NCI-H2107 treated with DMSO at 0.1 percent for 48 hours (cell line): ENCODE results near the gene INTS1.

Experiments
- DNase-seq: peaks from one replicate; lab custom pipeline; 2025; ENCODE audit not compliant: unreplicated experiment; lab: John Stamatoyannopoulos, UW

The INTS1 gene

DNA sequence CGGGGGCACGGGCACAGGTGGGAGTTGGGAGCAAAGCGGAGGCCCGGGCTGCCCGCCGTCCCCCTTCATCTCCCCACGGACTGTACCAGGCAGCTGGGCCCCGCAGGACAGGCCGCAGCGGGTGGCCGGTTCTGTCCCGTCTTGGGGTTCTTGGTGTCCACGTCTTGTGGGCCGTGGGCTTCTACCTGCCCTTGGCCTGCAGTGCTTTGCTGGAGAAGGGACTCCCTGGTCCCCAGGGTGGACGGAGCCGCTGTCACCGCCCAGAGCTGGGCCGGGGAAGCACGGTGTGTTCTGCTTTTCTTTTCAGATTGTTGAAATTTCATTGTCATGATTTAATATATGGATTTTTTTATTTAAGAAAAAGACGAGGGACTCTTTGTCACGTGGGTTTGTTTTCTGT is 38.1 kb upstream of the INTS1 start:
- DNase-seq = no peak

DNA sequence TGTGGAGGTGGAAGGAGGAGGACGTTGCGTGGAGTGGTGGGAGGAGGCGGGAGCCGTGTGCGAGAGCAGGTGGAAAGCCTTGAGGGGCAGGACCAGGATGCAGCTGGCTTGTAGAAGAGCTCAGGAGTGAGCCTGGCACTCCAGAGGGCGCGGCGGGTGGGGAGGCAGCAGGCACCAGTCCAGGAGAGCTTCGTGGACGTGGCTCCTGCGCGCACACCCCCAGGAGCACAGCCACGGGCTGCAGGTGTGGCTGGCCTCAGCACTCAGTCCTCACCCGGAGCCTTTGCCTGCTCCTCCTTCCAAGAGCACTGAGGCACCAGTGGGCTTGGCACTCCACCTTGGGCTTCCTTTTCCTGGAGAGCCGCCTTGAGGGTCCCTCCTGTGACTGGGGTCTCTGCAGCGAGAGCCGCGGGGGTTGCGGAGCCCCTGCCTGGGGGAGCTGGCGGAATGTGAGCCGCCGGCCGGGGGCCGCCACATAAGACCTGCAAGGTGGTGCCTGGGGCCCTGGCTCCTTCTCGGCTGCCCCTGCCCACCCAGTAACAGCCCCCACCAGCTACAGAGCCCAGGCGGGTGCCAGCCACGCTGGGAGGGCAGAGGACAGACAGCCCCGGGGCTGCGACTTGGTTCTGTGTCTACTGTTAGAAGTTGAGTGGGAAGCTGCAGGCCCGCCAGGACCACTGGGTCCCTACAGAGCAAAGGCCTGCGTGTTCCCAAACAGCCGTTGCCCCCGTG is 37.4 kb upstream of the INTS1 start:
- no peak for DNase-seq

DNA sequence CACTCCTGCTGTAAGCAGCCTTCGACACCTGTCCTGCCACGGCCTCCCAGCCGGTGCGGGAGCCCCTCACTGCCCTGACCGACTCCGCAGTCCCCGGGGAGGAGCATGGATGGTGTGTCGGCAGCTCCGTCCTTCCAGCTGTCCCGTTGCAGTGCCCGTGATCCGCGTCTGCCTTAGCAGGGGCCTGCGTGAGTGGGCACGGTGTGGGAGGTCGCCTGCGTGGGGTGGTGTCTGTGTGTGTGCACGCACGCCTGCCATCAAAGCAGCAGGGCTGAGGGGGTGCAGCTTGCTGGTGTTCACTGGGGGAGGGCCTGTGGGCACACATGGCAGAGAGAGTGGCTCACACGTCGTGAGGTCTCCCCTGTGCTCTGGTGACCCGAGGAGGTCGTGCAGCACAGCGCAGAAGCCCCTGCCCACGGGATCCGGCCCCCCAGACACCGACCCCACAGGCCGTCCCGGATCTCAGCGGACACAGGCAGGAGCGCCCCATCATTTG is 36.6 kb upstream of the INTS1 start:
- no peak for DNase-seq

DNA sequence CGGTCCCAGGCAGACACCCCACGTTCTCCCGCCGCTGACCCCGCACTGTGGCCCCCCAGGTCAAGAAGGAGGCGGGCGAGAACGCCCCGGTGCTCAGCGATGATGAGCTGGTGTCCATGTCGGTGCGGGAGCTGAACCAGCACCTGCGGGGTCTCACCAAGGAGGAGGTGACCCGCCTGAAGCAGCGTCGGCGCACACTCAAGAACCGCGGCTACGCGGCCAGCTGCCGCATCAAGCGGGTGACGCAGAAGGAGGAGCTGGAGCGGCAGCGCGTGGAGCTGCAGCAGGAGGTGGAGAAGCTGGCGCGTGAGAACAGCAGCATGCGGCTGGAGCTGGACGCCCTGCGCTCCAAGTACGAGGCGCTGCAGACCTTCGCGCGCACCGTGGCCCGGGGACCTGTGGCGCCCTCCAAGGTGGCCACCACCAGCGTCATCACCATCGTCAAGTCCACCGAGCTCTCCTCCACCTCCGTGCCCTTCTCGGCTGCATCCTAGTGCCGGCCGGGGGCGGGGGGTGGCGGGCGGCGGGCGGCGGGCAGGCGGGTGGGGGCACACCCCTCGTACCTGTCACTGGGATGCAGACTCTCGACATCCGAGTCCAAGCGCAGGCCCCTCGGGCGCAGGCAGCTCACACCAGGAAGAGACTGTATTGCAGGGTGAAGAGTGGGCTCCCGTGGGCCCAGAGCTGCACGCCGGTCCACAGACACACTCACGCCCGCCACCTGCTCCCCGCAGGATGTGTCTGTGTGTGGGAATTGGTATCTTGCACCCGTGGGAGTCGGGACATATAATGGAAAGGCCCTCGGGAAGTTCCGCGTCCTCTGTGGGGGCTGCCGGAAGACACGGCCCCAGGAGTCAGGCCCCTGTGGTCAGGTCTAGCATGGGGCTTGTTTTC is 35.9 kb upstream of the INTS1 start:
- no peak for DNase-seq

DNA sequence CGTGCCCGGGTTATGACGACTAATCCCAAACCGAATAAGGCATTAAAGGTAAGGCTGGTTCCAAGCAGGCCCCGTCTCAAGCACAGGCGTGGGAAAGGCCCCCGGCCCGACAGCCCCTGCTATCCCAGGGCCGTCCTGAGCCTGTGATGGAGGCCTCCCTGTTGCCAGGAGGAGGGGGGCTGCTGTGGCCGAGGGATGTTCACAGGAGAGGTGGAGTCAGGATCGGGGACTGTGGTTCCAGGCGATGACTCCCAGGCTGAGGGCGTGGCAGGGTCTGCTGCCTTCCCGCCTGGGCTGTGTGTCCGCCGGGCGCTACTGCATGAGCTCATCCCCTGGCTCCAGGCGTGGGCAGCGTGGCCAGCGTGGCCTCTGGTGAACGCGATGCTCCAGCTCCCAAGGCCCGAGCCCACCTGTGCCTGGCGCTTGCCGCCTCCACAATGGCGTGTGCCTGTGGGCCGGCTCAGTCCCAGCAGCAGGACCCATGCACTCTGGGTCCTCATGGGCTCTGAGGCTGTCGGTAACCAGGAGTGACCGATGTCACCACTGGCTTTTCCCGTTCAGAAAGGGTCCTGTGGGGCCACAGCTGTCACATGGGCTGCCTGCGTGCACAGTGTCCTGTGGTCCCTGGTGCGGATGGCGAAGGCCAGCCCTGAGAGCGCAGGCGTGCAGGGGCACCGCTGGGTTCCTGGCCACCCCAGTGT is 35.1 kb upstream of the INTS1 start:
- DNase-seq = no peak

DNA sequence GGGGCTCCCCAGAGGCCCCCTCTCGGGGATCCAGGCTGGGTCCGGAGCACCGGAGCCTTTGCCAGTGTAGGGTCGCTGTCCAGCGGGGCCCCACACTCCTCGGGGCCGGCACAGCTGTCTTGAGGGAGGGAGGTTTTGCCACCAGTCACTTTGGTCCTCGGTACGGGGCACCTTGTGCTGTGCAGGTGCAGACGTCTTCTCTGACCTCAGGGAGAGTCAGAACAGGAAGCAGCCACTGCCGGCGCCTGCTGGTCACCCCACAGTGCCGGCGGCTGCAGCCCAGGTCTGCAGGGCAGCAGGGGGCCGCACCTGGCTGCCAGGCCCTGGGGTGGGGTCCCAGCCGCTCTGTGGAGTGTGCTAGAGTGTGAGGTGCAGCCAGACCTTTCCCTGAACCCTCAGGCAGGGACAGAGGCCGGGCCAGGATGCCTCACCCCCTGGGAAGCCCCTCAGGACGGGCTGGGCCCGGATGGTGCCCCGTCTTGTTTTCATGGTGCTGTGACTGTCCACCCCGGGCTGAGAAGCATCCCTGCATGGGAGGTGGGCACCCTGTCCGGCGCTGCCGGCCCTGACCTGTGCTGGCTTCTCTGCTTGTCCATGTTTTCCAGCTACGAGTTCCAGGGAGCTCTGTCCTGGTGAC is 34.5 kb upstream of the INTS1 start:
- DNase-seq = no peak

DNA sequence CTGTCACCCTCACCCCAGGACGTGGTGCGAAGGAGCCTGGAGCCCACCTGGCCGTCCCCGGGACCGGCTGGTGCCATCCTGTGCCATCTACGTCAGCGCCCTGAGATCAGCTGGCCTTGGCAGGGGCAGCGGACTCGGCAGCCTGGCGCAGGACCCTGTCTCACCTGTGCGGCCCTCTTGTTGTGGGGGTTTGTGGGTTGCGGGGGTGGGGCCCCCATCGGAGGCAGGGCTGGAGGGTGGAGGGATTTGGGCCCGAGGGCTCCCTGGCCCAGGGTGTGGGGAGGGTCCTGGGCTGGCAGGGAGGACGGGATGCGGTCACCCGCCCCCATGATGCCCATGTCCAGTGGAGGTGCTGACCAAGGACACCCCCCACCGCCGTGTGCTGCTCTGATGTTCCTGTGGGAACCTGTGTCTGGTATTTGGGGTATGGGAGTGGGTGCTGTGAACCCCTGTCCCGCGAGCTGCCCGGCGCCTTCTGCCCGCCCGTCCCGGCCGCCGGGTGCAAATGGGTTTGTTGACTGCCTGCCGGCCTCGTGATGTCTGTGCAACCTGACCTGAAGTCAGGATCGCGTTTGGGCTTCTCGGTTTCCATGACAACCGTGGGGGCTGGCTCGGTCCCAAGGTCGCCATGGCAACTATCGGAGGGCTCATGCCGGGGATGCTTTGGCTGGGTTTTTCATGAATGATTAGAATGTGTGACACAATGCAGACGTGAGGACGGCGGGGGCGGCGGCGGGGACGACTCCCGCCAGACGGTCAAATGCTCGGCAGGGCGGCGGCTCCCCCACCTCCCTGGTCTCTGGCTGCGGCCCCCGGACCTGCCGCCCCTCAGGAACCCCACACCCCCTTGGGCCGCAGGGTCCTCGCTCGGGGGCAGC is 33.6 kb upstream of the INTS1 start:
- no peak for DNase-seq

DNA sequence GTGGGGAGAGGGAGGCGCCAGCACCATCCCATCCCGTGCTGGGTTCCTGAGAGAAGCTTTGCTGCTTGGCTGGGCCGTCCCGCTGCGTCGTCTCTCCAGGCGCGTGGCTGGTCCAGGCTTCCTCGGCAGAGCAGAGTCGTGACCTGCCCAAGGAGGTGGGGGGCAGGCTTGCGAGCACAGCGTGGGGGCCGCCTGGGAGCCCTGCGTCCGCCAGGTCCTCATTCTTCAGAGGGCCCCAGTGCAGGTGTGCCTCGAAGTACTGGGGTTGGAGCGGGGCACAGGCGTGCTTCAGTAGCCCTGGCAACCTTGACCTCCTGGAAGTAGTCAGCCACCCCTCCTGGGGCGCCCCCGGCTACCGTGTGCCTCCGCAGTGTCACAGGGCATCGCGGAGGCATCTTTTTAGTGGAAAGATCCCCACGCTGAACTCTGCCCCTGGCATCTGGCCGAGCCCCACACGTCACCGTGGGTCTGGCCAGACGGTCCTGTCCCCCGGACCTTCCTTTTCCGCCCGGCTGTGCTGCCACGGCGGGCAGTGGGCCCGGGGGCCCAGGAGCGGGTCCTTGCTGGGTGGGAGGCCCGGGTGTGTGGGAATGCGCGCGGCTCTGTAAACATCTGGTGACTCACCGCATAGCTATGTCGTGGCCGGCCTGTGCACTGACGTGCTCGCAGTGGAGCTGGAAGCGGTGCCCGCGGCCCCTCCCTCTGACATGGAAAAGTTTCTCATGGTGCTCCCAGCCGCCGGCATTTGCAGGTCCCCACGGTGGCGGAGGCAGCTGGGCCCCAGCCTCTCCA is 32.8 kb upstream of the INTS1 start:
- no peak for DNase-seq

DNA sequence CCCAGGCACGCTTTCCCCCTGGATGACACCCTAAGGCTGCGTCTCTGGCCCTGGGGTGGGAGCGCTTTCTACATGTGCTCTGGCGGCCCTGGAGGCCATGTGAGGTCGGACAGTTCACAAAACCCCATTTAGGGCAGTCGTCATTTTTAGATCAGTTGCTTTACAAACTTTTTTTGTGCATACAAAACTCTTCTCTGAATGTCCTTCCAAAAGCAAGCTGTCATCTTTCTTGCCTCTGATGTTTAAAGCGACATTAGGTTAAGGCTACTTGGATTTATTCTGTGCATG is 32.2 kb upstream of the INTS1 start:
- no peak for DNase-seq

DNA sequence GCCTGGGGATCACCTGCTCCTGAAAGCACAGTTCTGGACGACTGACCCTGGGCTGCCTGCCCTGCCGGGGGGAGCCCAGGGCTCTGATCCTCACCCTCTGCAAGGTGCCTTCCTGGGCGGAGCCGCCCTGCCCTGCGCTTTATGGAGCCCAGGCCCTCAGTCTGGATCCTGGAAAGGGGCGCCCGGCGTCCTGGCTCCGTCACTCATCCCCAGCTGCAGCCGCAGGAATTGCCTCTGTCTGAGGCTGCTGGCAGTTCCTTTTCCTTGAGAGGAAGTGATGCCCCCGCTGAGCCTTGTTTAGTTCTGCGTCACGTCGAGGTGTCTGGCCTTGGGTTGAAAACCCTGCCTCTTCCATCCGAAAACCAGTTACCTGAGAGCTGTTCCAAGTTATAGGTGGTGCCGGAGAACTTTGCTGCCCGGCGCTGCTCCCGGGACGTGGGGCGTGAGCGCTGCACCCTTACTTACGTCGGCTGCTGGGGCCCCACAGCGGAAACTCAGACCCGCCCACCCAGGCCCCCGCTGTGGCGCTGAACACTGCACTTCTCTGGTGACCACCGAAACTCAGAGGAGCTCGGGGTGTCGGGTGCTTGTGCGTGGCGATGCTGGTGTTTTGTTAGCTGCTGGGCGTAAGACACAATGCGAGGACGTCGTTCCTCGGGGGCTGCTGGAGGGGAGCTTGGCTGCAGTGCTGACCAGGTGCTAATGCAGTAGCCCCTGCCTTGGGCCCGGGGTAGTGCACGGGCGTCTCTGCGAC is 31.7 kb upstream of the INTS1 start:
- DNase-seq = no peak

DNA sequence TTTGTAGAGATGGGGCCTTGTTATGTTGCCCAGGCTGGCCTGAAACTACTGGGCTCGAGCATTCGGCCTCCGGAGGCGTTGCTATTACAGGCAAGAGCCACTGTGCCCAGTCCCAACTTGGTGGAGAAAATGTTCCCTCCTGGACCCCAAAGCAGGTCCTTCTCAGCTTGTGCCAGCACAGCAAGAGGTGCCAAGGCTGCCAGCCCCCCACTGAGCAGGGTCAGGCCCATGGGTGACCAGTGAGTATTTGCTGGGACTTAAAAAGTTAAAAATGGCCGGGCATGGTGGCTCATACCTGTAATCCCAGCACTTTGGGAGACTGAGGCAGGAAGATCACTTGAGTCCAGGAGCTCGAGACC is 30.9 kb upstream of the INTS1 start:
- DNase-seq = no peak

DNA sequence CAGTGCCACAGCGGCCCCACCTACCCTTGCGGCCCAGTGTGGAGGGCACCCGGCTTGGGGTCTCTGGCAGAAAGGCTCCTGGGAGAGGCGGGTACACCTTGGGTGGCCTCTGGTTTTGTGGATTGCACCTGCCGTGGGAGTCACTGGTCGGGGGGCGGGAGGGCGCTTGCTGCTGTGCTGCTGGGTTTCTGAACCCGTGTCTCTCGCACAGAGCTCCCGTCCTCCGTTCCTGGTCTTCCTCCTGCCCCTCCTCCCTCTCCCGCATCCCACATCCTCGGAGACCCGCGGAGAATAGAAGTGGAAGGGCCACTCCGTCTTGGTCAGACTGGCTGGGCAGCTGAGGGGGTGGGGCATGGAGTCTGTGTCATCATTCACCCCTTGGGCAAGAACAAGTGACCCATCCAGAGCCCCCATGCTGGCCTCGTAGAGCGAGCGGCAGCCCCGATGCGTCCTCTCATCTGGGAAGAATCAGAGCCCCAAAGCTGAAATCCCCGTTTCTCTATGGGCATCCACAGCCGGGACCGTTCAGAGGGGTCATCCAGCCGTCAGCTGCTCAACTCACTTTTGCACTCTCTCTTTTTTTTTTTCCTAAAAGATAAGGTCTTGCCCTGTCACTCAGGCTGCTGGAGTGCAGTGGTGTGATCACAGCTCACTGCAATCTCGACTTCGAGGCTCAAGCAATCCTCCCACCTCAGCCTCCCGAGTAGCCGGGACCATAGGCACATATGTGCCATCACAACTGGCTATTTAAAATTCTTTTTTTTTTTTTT is 30.3 kb upstream of the INTS1 start:
- DNase-seq = no peak

DNA sequence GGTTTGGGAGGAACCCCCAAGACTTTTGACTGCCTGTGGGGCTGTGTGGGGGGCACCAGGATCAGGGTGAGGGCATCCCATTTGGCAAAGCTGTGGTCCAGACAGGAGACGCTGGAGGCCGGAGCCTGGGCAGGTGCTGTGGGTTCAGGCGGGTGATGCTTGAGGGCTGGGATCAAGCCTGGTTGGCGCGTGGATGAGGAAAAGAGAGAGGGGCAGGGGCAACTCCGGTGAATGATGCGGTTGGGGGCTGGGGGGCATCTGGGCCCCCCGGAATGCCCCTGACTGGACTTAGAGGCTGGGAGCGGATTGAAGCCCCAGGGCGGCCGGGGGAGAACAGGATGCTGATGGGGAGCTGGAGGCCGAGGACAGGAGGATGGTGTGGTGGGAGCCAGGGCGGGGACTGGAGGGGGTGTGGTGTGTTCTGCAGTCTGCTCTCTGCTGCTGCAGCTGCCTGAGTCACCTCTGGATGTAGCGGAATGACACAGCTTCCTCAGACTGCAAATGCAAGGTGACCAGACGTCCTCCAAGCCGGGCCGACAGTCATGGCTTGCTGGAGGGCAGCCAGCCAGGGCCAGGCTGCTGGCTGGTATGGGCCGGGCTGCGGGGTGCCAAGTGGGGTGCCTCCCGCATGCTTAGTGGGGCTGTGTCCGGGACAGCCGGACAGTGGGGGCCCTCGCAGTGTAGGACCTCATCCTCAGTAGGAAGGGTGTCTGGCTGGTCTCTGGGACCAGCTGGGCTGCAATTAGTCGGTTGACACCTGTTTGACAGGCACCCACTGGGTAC is 29.5 kb upstream of the INTS1 start:
- no peak for DNase-seq

DNA sequence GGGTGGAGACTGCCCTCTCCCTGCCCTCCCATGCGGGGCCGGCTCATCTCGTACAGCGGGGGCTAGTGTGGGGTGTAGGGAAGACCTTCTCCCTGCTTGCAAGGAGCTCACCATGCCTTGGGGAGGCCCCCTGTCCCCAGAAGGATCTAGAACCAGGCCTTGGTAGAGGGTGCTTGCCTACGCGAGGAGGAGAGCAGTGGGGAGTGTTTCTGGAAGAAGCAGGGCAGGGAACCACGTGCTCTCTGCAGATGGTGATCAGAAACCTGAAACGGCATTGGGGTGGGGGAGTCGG is 29.0 kb upstream of the INTS1 start:
- no peak for DNase-seq

DNA sequence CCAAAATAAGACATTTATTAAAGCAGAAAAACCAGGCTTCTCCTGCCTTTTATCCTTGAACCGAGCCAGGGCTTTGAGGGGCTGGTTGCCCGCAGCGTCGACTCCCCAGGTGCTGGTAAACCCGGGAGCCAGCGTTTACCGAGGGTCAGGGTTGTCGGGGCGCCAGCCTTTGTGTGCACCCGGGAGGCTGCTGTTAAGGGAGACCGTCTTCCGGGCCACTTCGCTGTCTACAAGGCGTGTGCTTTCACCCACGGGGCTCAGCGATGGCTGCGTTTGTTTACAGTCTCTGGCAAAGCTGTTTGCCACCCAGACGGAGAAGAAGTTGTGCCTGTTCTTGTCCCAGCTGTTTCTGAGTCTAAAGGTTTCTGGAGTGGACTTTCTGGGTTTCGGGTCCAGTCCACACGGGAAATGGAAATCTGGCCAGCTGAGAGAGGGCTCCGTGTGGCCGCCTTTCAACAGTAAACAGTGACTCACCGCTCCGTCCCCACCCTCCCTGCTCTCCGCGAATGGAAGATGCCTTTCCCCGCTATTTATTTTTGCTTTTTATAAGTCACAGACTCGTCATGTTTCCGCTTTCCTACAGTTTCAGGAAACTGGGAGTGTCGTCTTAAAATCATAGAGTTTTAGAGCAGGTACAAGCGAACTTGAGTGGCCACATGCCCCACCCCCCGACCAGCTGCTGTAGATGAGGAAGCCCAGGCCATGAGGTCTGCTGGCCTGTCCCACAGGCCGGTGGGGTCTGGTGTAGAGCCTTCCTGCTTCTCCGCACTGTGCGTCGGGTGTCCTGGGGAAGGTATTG is 28.5 kb upstream of the INTS1 start:
- no peak for DNase-seq

DNA sequence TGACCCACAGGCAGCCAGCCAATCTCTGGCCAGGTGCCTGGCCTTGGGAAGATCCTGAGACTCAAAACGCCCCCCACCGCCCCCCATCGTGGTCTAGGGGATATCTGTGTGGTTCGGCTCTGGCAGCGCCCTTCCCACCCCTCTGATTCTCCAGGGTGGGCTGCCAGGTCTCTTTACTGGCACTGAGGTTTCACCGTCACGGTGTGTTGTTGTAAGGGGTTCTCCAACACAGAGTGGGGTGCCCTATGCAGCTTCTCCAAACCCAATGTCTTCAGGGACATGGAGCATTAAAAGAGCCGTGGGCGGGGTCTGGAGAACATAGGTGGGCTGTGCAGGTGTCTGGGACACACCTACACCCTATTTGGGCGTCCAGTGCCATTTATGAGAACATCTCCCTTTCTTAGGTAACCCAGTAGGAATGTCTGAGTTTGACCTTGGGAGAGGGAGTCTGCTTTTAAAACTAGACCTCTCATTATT is 27.8 kb upstream of the INTS1 start:
- DNase-seq = no peak
